Thyroid gland (tissue), 4 donors: ENCODE results near the gene FKBP4. TPM values are rescaled to one million over a fixed set of nuclear protein-coding genes. Genes with fewer than 3 reads are reported as not detected.
A peak's percentile ranks its signal among the peaks of the same experiment; 100 is the strongest.

Experiments
- DNase-seq, 2 donors: peaks; one replicate each; pipeline ENCODE4 v3.0.0-alpha.2; 2019
- H3K27ac ChIP-seq, 3 donors: fragments of 200-600 bp; sonication (generic); 1 replicate in 2 of 3; 2 replicates in 1 of 3; pipeline ENCODE4 v1.5.1; 2016 to 2019; ENCODE audit warnings: mild to moderate bottlenecking in 1 of 3, moderate library complexity in 1 of 3
- H3K27me3 ChIP-seq: fragments of 200-600 bp; sonication (generic); one replicate; pipeline ENCODE4 v1.5.1; 2019
- H3K36me3 ChIP-seq, 2 donors: fragments of 200-600 bp; sonication (generic); one replicate each; pipeline ENCODE4 v1.5.1; 2016 to 2019
- H3K4me1 ChIP-seq, 2 donors: fragments of 200-600 bp; sonication (generic); one replicate each; pipeline ENCODE4 v1.5.1; 2017 to 2019
- H3K4me3 ChIP-seq, 3 donors: fragments of 200-600 bp; sonication (generic); replicated peaks in 1 of 3; 1 replicate in 2 of 3; 2 replicates in 1 of 3; pipeline ENCODE4 v1.5.1; 2016; ENCODE audit warnings: mild to moderate bottlenecking in 1 of 3
- H3K9me3 ChIP-seq: fragments of 200-600 bp; sonication (generic); one replicate; pipeline ENCODE4 v1.5.1; 2017
- POLR2A ChIP-seq, 2 donors: fragments of 450-650 bp; IDR thresholded peaks; one replicate each; pipeline ENCODE4 v1.6.1; 2017; ENCODE audit warnings: antibody characterized with exemption in 2 of 2, mild to moderate bottlenecking in 2 of 2, moderate library complexity in 1 of 2
- WGBS, 2 donors: methylation state at CpG; one replicate each; pipeline ENCODE4 v1.1.5; 2017; 5-methylcytosine and 5-hydroxymethylcytosine counted together
- intact Hi-C: fragments of 100-400 bp; cut with DNase I; formaldehyde crosslinking; loops from one replicate; pipeline ENCODE4 v1.15.1; 2023
- total RNA-seq, 4 donors: library from RNA; depleted of rRNA; stranded (reverse); fragments of >200 nt; gene quantifications; one replicate each; pipeline ENCODE4 v1.2.3, GENCODE V29; 2016
- TF ChIP-seq, protein P1 (sequence below), 6 experiments: fragments of 200-600 bp in 3 of 6; fragments of 450-650 bp in 3 of 6; sonication (generic) in 3 of 6; IDR thresholded peaks; one replicate each; pipeline ENCODE4 v1.5.1; 2016 to 2019; ENCODE audit warnings: antibody characterized with exemption in 6 of 6, mild to moderate bottlenecking in 2 of 6, inconsistent platforms in 1 of 6, moderate library complexity in 1 of 6

FKBP4 gene
- total RNA-seq, 4 donors from 2014 or later = 43.5 to 69.9 (median 47.0) TPM

DNA sequence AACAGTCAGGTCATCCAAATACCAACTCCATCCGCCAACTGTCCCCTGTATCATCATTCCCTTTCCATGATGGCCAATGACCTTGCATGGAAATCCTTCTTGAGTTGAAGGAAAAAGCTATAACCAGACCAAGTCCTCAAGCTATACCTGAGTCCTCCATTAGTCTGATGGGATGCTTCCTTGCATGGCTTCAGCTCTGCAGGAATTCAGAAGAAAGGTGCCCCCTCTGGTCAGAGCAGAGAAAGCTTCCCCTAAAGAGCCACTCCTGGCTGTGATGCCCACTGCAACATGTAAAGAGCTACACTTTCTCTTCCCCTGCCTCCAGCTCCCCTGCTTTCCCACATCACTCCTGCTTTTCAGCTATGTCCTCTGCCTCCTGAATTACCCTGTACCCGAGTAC lies 43.1 kb upstream of the FKBP4 start:
- DNase-seq = no peak
- H3K4me3 ChIP-seq = no peak overlapping the region
- no peaks in the 10 kb centered on the region for H3K36me3 ChIP-seq
- no peaks in the 10 kb centered on the region for H3K9me3 ChIP-seq
- H3K4me1 ChIP-seq = peaks cover 0 to 4% of the 10 kb centered on the region in 2 donors
- intact Hi-C loops = no loop called here
- no peaks in the 10 kb centered on the region for H3K27me3 ChIP-seq
- H3K27ac ChIP-seq = no peak overlapping the region
- TF ChIP-seq, protein P1, sequence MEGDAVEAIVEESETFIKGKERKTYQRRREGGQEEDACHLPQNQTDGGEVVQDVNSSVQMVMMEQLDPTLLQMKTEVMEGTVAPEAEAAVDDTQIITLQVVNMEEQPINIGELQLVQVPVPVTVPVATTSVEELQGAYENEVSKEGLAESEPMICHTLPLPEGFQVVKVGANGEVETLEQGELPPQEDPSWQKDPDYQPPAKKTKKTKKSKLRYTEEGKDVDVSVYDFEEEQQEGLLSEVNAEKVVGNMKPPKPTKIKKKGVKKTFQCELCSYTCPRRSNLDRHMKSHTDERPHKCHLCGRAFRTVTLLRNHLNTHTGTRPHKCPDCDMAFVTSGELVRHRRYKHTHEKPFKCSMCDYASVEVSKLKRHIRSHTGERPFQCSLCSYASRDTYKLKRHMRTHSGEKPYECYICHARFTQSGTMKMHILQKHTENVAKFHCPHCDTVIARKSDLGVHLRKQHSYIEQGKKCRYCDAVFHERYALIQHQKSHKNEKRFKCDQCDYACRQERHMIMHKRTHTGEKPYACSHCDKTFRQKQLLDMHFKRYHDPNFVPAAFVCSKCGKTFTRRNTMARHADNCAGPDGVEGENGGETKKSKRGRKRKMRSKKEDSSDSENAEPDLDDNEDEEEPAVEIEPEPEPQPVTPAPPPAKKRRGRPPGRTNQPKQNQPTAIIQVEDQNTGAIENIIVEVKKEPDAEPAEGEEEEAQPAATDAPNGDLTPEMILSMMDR (IDR thresholded peaks at IDR 0.05) = no peak
- TF ChIP-seq POLR2A (IDR thresholded peaks at IDR 0.05) = no peak
- 63 to 64% methylated on average over 2 of the region's 2 CpGs for WGBS, 2 donors

DNA sequence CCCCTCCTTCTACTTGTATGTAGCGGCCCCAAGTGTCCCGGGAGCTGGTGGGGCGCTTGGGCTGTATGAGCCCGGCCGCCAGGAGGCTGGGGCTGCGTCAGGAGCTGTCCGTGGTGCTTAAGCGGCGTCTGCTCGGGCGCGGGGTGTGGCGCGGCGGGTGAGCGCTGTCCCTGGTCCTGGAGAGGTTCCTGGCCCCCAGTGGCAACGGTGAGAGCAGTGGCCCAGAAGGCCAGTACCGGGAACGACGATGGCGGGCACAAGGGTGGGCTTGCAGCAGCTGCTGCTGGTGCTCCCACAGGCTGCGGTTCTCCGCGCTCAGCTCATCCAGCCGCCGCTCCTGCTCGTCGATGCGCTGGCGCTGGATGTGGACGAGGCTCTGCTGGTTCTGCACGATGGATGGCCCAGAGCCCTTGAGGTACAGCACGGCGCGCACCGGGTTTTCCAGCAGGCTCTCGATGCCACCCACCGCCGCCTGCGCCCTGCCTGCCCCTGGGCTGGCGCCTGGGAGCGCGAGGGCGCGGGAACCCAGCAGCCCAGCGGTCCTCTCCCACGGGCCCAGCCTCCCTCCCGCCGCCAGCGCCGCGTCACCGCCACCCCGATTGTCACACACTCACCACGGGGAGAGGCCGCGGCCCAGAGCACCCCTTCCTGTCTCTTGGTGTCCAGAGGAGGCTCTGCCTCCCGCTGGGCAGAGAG lies 41.9 kb upstream of the FKBP4 start:
- intact Hi-C loops = no loop called here
- Histone ChIP-seq H3K4me1 (peaks cover 0 to 4% of the 10 kb centered on the region in 2 donors), H3K36me3 (no peaks in the 10 kb centered on the region), H3K4me3 (no peak overlapping the region), H3K27me3 (no peaks in the 10 kb centered on the region), H3K9me3 (no peaks in the 10 kb centered on the region), H3K27ac (no peak overlapping the region)
- DNase-seq = peak; percentile 78 to 83
- TF ChIP-seq POLR2A (IDR thresholded peaks at IDR 0.05) = no peak
- TF ChIP-seq, protein P1 (IDR thresholded peaks at IDR 0.05) = no peak
- 8% methylated on average over 6 to 32 of the region's 58 CpGs for WGBS, 2 donors

DNA sequence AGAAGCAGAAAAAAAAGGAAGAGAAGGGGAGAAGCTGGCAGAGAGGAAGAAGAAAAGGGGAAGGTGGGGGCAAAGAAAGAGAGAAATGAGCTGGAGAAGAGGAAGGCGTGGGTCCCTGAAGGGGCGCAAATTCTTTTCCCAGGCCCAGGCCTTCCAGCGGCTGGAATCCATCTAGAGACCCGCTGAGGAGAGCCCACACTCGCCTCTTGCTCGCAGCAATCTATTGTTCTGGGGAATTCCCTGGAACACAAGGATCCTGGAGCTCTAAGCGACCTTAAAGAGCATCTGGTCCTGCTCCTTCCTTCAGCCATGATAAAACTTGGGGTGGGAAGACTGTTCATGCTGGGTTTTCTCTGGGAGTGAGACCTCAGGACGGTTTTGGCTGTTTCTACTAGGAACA lies 41.2 kb upstream of the FKBP4 start:
- TF ChIP-seq, protein P1 (IDR thresholded peaks at IDR 0.05) = no peak
- TF ChIP-seq POLR2A (IDR thresholded peaks at IDR 0.05) = no peak
- Histone ChIP-seq H3K4me1 (peaks cover 0 to 4% of the 10 kb centered on the region in 2 donors), H3K27me3 (no peaks in the 10 kb centered on the region), H3K4me3 (no peak overlapping the region), H3K36me3 (no peaks in the 10 kb centered on the region), H3K9me3 (no peaks in the 10 kb centered on the region), H3K27ac (no peak overlapping the region)
- WGBS, 2 donors = 37 to 47% methylated on average over 8 of the region's 8 CpGs
- intact Hi-C loops = no loop called here
- no peak for DNase-seq

DNA sequence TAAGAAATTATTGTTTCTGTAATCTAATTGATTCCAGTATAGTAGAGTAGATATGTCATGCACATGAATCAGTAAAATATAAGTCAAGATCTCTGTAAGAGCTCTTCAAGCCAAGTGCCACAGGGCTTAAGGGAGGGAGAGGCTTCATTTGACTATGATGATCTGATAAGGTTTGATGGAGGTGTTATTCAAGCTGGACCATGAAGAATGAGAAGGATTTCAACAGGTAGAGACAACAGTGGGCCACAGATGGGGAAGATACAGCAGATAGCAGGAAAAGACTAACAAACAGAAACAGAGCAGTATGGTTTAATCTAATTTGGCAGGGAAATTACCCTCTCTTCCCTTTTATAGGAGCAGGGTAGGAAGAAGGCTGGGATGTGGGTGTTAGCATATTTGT lies 40.6 kb upstream of the FKBP4 start:
- Histone ChIP-seq H3K27ac (no peak overlapping the region), H3K9me3 (no peaks in the 10 kb centered on the region), H3K4me3 (no peak overlapping the region), H3K36me3 (no peaks in the 10 kb centered on the region), H3K27me3 (no peaks in the 10 kb centered on the region), H3K4me1 (peaks cover 0 to 4% of the 10 kb centered on the region in 2 donors)
- DNase-seq = no peak
- TF ChIP-seq, protein P1 (IDR thresholded peaks at IDR 0.05) = no peak
- no peak for TF ChIP-seq POLR2A (IDR thresholded peaks at IDR 0.05)
- intact Hi-C loops = no loop called here

- H3K27ac ChIP-seq = no peak overlapping the region
- TF ChIP-seq POLR2A (IDR thresholded peaks at IDR 0.05) = no peak
- TF ChIP-seq, protein P1 (IDR thresholded peaks at IDR 0.05) = no peak
- WGBS, 2 donors = 84 to 88% methylated on average over 5 of the region's 5 CpGs
- intact Hi-C loops = no loop called here
- no peaks in the 10 kb centered on the region for H3K27me3 ChIP-seq
- DNase-seq = no peak
- peaks cover 0 to 4% of the 10 kb centered on the region in 2 donors for H3K4me1 ChIP-seq
- no peaks in the 10 kb centered on the region for H3K9me3 ChIP-seq
- H3K36me3 ChIP-seq = no peaks in the 10 kb centered on the region
- H3K4me3 ChIP-seq = no peak overlapping the region
Measured at GRCh38 chr12:2756756-2757155, 38.0 kb upstream of the FKBP4 start.
